ENCODE data around the gene LYPD6B.
"Not testable (repeated sequence)": the region's sequence is repeated elsewhere in the genome, so short reads cannot be mapped to it uniquely, and the experiment has no call there.

Gene LYPD6B

GRCh38 chr2:149204686-149205085, 166.2 kb downstream of the LYPD6B start:
- DNase-seq (ENCODE audit: low read depth in 2 of 2) = no peak

- DNase-seq (ENCODE audit: low read depth in 2 of 2) = no peak
Measured at GRCh38 chr2:149205143-149205542, 166.6 kb downstream of the LYPD6B start.

- DNase-seq (ENCODE audit: low read depth in 2 of 2) = no peak
Measured at GRCh38 chr2:149213764-149214493, 175.4 kb downstream of the LYPD6B start.

GRCh38 chr2:149218497-149218896, 180.0 kb downstream of the LYPD6B start:
- no peak for DNase-seq (ENCODE audit: low read depth in 2 of 2)

GRCh38 chr2:149219856-149220255, 181.4 kb downstream of the LYPD6B start:
- no peak for DNase-seq (ENCODE audit: low read depth in 2 of 2)

- DNase-seq (ENCODE audit: low read depth in 2 of 2) = no peak
Measured at GRCh38 chr2:149221002-149221401, 182.5 kb downstream of the LYPD6B start.

- no peak for DNase-seq (ENCODE audit: low read depth in 2 of 2)
Measured at GRCh38 chr2:149221898-149222297, 183.4 kb downstream of the LYPD6B start.

- no peak for DNase-seq (ENCODE audit: low read depth in 2 of 2)
Measured at GRCh38 chr2:149223472-149224095, 185.1 kb downstream of the LYPD6B start.

GRCh38 chr2:149224543-149224942, 186.0 kb downstream of the LYPD6B start:
- no peak for DNase-seq (ENCODE audit: low read depth in 2 of 2)

- no peak for DNase-seq (ENCODE audit: low read depth in 2 of 2)
Measured at GRCh38 chr2:149225446-149225845, 186.9 kb downstream of the LYPD6B start.

- DNase-seq (ENCODE audit: low read depth in 2 of 2) = no peak
Measured at GRCh38 chr2:149226790-149227189, 188.3 kb downstream of the LYPD6B start.

- DNase-seq (ENCODE audit: low read depth in 2 of 2) = no peak
Measured at GRCh38 chr2:149235816-149236375, 197.4 kb downstream of the LYPD6B start.

GRCh38 chr2:149236410-149236809, 197.9 kb downstream of the LYPD6B start:
- no peak for DNase-seq (ENCODE audit: low read depth in 2 of 2)

- DNase-seq (ENCODE audit: low read depth in 2 of 2) = no peak
Measured at GRCh38 chr2:149246186-149246585, 207.7 kb downstream of the LYPD6B start.

GRCh38 chr2:149251436-149251835, 212.9 kb downstream of the LYPD6B start:
- DNase-seq (ENCODE audit: low read depth in 2 of 2) = not testable (repeated sequence)

- DNase-seq (ENCODE audit: low read depth in 2 of 2) = not testable (repeated sequence)
Measured at GRCh38 chr2:149256877-149257276, 218.4 kb downstream of the LYPD6B start.

- DNase-seq (ENCODE audit: low read depth in 2 of 2) = no peak
Measured at GRCh38 chr2:149258531-149258930, 220.0 kb downstream of the LYPD6B start.

GRCh38 chr2:149259136-149259535, 220.6 kb downstream of the LYPD6B start:
- DNase-seq (ENCODE audit: low read depth in 2 of 2) = no peak

- DNase-seq (ENCODE audit: low read depth in 2 of 2) = no peak
Measured at GRCh38 chr2:149261692-149262091, 223.2 kb downstream of the LYPD6B start.
